NOMO-1 (cell line): ENCODE measurements around the gene ZNF518A.

ENCODE experiments used
- DNase-seq, 2 experiments: peaks; one replicate each; lab custom pipeline; 2025; ENCODE audit not compliant: unreplicated experiment in 2 of 2; lab: John Stamatoyannopoulos, UW

The ZNF518A gene, protein sequence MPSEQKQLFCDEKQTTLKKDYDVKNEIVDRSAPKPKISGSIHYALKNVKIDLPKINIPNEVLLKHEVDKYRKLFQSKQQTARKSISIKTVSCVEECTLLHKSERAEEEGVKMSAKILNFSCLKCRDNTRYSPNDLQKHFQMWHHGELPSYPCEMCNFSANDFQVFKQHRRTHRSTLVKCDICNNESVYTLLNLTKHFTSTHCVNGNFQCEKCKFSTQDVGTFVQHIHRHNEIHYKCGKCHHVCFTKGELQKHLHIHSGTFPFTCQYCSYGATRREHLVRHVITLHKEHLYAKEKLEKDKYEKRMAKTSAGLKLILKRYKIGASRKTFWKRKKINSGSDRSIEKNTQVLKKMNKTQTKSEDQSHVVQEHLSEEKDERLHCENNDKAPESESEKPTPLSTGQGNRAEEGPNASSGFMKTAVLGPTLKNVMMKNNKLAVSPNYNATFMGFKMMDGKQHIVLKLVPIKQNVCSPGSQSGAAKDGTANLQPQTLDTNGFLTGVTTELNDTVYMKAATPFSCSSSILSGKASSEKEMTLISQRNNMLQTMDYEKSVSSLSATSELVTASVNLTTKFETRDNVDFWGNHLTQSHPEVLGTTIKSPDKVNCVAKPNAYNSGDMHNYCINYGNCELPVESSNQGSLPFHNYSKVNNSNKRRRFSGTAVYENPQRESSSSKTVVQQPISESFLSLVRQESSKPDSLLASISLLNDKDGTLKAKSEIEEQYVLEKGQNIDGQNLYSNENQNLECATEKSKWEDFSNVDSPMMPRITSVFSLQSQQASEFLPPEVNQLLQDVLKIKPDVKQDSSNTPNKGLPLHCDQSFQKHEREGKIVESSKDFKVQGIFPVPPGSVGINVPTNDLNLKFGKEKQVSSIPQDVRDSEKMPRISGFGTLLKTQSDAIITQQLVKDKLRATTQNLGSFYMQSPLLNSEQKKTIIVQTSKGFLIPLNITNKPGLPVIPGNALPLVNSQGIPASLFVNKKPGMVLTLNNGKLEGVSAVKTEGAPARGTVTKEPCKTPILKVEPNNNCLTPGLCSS (N-terminal part only)

DNA sequence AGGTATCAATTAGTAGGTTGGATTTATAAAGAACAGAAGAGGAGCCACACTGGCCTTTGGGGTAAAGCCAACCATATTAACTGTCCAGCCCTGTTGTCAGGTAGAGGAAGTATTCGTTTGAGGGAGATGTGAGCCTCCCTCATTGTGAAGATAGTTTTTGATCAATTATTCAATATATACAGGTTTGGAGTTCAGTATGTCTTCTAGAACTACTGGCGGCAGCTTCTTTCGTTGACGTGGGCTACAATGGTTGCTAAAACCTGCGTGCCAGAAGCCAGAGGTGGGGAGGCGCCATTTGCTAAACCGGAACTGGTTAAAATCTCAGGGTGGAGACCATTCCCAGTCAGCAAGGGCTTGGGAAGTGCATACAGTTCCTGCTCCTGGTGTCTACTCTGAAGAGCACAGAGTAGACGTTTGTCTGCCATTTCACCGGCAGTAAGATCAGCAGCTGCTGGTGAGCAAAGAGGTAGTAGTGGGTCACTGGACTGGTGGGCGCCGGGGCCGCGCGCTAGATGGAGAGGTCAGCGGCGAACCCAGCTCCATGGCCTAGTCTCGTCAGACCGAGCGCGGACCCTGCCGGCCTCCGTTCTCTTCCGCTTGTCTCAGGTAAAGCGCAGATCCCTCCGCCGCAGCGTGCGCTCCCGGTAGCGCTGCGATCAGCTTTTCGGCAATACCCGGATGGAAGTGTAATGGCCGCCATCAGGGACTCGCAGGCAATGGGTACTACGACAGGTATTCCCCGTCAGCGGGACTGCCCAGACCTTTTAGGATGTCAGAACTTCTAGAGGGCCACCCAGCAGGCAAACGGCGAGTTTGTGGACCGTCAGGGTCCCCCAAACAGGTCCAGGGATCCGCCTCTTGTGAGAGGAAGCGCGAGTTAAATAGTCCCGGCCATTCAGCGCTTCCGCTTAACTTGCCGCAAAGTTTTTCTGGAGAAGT, at the start of gene ZNF518A:
Gene ZNF518A, plus strand, starts transcription at position 911 of the 939 bp plus-strand sequence. CDS start 26,026 bp downstream, outside the sequence.
- DNase-seq = peak; percentile 90 to 94

DNA sequence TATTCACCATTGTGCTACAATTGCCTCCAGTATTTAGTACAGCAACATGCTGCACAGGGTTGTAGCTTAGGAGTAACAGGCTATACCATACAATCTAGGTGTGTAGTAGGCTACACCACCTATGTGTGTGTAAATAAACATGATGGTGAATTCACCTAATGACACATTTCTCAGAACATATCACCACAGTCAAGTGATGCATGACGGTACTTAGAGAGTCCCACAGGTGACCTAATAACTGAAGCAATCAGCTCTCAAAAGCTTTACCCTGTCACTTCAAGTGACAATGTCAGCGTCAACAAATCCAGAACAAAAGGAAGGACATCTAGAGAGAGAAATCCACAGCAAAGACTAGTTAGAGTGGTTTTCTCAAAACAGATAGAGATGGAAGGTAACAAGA, 47.9 kb upstream of the ZNF518A start:
- DNase-seq = no peak

DNA sequence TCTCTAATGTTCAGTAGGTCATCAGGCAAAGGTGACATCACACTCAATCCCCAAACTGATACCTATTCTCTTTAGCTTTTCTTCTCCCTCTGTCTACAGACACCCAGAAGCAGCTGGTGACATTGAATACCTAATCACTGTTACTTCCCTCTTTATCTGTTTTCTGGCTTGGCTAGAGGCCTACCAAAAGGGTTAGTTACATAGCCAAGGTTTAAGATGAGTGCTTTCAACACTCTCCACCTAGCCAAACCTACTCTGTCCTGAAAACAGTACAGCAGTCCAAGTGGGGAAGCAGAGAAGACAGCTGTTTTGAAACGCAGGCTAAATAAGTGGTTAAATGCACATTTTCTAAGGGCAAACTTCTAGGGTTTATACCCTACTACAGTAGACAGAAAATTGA, 47.3 kb upstream of the ZNF518A start:
- DNase-seq = no peak

DNA sequence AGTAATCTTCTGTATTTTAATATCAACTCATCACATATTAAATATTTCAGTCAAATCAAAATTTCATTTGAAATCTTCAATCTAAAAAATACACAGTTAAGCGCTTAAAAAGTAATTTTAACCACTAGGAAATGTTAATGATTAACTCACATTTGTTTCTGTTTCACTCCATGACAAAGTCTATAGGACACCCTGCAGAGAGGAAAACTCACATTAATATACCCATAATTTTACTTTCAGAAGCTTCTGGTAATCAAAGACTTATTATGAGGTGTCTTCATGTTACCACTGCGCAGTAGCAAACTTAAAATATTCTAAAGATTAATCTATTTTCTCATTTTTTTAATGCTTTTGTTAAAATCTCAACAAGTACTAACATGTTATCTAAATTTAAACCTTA, 41.0 kb upstream of the ZNF518A start:
- DNase-seq = no peak

DNA sequence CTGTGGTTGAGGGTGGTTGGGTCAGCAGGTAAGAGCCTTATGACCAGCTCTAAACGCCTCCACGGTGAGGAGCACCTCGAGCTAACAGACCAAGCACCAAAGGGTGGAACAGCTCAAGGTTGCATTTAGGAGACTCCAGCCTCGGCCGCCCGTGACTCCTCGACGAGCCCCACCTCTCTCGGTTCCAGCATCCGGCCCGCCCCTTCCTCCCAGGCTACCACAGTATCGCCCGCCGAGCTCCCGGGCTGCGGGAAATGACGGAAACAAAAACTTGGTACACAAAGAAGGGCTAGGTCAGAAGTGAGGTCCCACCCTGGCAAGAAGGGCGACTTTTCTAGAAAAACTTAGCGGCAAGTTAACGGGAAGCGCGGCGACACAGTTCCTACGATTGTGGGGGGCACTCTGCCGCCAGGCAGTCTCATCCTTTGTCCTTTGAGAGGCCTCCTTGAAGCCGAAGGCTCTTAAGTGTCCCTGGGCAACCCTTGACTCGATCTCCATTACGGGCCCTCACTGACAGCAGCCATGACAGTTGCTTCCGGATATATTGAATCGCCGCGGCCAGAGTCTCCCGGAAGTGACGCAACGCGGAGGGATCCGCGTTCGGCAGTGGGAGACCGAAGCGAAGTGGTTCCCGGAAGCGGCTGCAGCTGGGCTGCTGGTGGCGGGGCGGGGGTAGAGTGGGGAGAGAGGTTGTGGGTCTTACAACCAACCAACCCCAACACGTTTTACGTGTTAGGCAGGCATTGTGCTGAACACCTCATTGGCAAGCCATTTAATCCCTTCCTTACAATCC, 40.2 kb upstream of the ZNF518A start:
- DNase-seq = peak; percentile 87 to 88

DNA sequence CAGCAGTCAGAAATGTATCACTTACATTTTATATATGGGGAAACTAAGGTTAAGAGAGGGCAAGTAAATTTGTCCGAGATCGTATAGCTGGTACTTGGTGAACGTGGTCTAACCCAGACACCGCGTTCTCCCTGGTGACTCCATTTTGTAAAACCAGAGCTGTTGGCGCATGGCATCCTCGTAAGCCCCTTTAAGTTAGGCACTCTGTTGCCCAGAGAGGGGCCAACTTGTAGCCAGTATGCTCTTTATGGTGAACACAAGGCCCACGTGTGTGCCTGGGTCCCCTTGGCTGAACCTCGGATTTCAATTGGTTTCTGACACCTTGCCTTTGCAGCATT, 39.7 kb upstream of the ZNF518A start:
- DNase-seq = no peak

DNA sequence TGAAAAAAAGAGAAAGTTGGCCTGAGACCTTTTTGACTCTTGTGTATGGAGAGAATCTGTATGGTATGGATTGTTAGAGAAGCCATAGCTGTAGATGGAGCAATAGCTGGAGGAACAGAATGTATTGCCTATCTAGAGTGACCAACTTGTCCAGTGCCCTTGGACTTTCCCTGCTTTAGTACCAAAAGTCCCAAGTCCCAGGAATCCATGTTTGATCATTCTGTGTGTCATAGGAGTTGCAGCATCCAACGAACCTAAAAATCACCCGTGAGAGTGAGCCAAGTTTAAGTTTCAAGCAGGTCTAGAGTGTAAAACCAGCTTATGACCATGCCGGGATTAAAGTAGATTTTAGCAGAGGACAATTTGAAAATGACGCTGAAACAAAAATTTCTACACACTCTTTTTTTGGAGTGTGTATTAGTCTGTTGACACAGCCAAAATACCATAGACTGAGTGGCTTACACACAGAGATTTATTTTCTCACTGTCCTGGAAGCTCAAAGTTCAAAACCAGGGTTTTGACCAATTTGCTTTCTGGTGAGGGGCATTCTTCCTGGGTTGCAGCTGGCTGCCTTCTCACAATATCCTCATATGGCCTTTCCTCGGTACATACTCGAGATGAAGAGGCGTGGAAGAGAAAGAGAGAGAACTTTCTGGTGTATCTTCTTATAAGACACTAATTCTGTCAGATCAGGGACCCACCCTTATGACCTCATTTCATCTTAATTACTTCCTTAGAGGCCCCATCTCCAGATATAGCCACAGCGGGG, 36.9 kb upstream of the ZNF518A start:
- no peak for DNase-seq

DNA sequence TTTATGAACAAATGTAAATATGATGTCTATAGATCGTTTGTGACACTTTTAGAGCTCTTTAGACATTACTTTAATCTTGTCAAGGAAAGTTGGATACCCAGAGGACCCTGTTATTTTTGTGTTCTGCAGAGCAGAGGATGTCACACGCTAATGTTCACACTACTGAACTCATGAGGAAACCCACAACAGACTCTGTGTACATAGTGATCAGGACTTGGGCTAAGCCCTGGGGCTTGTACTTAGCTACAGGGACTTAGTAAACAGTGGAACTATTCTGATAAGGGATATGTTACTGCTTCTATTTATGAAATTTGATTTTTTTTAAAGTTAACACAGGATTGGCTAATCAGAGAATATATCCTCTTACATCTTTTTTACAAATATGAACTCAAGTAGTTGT, 36.1 kb upstream of the ZNF518A start:
- DNase-seq = no peak

DNA sequence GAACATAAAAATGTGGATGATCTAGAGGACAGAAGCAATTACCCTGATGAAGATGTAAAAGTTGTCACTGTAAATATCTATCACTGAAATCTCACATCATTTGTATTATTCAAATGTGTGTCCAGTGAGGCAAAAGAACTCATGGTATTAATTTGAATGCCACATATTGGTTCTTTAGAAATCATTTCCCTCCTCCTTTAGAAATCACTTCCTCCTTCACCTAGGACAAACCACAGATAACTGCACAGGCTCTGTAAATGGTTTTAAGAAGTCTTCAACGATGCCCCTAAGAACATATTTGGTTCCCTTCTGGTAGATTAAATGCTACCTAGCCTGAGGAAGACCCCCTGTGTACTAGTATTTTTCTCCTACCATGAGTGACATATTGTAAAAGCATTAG, 33.1 kb upstream of the ZNF518A start:
- DNase-seq = peak in 1 of 2 experiments; percentile 59

DNA sequence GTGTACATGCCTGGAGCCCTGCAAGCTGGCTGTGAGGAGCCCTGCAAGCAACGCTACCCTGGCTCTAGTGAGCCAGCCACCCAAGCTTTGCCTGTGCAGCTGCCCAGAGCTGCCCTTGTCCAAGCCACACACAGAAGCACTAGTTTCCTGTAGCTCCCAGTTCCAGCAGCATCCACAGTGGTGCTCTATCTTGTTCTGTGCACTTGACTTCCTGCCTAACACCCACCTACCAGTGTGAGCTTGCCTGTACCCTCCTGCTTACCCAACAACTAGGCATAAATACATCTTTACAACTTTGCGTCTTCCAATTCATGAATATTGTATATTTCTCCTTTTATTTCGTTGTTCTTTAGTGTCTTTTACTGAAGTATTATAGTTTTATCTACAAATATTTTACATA, 32.2 kb upstream of the ZNF518A start:
- no peak for DNase-seq

DNA sequence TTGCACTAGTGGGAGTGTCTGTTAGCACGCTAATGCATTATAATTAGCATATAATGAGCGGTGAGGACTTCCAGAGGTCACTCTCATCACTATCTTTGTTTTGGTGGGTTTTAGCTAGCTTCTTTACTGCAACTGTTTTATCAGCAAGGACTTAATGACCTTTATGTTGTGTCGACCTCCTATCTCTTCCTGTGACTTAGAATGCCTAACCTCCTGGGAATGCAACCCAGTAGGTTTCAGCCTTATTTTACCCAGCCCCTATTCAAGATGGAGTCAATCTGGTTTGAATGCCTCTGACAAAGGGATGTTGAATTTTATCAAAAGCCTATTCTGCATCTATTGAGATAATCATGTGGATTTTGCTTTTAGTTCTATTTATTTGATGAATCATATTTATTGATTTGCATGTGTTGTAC, 22.5 kb upstream of the ZNF518A start:
- no peak for DNase-seq

DNA sequence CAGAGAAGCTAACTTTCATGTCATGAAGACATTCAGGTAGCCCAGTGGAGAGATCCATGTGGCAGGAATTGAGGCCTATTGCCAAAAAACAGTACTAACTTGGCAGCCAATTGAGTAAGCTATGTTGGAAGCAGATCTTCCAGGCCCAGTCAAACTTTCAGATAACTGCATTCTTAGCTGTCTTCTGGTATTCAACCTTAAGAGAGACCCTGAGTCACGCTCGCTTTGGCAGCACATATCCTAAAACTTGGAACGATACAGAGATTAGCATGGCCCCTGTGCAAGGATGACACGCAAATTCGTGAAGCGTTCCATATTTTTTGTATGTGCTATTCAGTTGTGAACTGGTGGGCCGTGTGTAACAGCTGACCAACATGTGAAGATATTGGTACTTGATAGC, 17.6 kb upstream of the ZNF518A start:
- no peak for DNase-seq

DNA sequence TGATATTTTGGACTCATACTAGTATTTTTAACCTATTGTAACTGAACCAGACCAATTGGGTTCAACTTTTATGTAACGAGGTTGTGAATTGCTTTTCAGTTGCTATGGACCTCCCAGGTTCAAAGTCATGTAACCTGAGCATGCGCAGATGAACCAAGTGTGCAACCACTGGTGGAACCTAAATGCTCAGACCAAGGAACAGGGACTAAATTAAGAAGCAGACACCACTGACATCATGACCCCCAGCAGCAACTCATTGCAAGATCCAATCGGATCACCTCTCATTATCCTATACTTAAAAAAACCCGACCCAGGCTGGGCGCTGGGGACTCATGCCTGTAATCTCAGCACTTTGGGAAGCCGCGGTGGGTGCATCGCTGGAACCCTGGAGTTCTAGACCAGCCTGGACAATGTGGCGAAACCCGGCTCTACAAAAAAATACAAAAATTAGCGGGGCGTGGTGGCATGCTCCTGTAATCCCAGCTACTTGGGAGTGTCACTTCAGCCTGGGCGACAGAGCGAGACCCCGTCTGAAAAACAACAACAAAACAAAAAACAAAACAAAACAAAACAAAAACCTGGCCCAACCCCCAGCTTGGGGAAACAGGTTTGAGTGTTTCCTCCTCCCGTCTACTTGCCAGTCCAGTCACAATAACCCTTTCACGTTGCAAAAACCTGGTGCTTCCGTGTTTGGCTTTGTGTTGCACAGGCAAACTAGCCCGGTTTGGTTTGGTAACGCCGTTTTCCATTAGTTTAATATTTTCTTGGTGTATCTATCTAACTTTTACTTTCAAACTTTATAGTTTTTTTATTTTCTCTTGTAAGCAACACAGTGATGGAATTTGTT, 11.3 kb upstream of the ZNF518A start:
- no peak for DNase-seq

DNA sequence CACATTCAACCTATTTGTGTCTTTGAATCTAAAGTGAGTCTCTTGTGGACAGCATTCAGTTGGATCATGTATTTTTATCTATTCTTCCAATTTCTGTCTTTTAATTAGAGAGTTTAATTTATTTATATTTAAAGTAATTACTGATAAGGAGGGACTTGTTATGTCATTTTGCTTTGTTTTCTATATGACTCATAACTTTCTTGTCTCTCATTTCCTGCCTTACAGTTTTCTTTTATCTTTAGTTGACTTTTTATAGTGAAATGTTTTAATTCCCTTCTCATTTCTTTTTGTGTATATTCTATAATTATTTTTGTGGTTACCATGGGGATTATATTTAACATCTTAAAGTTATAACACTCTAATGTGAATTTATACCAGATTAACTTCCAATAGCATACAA, 7.3 kb upstream of the ZNF518A start:
- no peak for DNase-seq

DNA sequence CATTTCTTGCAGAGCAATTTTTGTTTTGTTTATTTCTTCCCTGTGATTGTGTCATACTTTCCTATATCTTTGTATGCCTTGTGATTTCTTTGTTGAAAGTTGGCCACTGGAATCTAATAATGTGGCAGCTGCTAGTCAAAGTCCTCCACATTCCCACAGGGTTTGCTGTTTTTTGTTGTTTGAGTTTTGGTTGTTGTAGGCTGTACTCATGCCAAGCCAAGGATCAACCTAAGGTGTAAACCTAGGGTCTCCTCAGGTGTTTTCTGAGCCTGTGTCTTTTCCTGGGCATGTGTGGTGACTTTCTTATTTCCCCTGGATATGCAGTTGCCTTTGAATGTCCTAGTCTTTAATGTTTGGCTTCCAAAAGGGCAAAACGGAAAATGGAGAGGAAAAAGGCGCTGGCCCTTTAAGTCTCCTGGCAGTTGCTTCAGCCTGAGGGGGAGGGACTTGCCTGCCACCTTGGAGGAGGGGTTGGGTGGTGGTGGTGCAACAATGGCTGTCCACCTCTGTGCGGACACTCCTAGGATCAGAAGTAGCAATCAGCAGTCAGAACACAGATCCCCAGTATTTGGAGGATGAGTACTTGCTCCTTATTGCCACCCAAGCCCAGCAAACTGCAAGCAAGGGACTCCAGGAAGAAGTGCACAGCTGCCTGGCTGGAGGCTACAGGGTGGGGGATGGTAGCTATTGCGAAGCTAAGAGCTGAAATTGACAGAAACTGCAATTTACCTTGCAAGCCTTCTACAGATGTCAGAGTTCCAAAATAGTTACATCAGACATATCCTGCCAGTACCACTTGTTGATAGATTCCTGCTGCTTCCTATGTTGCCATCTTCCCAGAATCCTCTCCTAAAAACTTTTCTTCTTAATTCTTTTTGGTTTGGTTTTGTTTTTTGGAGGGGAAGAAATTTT, 5.6 kb upstream of the ZNF518A start:
- peak; percentile 91 to 92 for DNase-seq

DNA sequence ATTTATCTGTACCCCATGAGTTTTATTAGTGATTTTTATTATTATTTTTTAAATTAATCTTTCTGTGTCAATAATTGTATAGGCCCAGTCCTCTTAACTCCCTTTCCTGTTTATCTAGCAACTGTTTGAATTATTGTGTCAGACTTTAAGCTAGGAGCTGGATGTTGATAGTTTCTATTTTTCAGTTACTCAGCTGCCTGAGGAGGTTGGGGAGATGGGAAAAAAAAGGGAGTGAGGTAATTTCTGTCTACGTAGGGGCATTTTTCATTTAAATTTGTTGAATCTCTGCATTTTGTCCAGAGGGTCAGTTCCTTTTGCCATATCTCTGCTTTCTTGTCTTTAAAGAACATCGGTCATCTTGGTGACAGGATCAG, 5.0 kb upstream of the ZNF518A start:
- DNase-seq = peak; percentile 23 to 51

DNA sequence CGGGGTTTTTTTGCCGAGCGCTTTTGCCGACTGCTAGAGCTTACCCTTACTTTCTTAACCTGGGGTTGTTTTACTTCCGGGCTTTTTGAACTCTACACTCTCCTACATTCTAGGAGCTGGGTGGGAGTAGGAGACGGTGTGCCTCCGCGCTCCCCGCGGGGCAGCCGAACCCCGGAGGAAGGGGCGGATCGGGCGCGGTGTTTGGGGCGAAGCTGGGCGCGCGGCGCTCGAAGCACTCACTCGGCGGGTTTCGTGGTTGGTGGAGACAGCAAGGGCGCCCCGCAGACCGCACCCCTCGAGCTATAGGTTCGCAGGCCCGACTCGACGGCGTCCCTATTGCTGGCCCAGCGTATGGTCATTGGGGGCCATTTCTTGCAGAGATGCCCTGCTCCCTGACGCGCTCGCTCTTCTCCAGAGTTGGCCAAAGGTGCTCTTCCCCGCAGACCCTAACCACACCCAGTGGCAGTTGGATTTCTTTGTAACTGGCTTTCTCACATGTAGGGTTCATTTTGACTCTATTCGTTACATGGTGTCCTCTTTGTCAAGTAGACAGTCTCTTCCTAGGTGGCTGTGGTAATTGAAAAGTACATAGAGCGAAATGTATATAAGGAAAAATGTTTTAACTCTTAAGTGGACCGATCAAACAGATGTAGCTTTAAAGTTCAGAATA, 364 bp downstream of the ZNF518A start:
- peak; percentile 88 to 93 for DNase-seq
